GM12873 (cell line): Measurements from ENCODE around the gene EFHB.

Experiments
- TF ChIP-seq, protein P1 (sequence below): IDR thresholded peaks from 2 replicates; pipeline ENCODE4 v1.5.1; 2012; ENCODE audit warnings: low read depth, mild to moderate bottlenecking, moderate library complexity, low read length, control low read depth; ENCODE audit not compliant: insufficient read depth; ENCODE audit errors: missing control alignments

EFHB gene

DNA sequence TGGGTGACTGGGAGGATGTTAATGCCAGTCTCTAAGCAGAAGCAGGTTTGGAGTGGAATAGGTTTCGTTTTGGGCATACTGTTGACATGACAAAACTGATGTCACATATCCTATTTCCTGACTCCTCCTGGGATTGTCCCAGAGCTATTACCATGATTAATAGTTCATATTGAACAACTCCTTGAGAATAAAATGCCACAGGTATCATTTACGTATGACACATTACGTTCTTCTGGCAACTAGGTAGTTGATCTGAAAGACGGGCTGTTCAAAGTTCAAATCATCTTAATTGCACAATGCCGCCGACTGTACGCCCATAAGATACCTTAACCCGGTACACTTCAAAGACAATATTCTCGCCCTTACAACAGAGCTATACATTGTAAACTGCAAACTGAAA lies 11.5 kb upstream of the EFHB start:
- TF ChIP-seq, protein P1, sequence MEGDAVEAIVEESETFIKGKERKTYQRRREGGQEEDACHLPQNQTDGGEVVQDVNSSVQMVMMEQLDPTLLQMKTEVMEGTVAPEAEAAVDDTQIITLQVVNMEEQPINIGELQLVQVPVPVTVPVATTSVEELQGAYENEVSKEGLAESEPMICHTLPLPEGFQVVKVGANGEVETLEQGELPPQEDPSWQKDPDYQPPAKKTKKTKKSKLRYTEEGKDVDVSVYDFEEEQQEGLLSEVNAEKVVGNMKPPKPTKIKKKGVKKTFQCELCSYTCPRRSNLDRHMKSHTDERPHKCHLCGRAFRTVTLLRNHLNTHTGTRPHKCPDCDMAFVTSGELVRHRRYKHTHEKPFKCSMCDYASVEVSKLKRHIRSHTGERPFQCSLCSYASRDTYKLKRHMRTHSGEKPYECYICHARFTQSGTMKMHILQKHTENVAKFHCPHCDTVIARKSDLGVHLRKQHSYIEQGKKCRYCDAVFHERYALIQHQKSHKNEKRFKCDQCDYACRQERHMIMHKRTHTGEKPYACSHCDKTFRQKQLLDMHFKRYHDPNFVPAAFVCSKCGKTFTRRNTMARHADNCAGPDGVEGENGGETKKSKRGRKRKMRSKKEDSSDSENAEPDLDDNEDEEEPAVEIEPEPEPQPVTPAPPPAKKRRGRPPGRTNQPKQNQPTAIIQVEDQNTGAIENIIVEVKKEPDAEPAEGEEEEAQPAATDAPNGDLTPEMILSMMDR: no peak

DNA sequence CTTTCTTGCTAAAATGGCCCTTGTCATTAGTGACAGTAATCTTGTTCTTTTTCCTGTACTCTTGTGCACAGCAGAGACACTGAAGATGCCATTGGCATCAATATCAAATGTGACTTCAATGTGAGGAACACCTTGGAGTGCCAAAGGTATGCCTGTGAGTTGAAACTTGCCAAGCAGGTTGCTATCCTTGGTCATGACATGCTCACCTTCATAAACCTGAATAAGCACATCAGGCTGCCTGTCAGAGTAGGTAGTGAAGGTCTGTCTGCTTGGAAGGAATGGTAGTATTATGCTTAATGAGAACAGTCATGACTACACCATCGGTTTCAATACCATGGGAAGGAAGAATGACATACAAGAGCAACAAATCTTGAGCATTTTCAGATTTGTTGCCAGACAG lies 6.6 kb upstream of the EFHB start:
- TF ChIP-seq, protein P1: no peak

DNA sequence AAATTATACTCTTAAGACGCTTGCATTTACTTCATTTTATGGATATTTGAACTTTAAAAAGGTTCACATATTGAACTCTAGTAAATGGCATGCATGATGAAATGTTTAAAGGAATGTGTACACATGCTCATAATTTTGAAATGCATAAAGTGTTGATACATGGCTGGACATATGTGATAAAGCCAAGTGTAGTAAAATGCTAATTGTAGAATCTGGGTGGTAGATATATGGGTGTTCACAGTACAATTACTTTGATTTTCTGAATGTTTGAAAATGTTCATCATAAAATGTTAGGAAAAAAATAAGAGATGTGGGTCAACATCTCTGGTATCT lies 4.2 kb upstream of the EFHB start:
- TF ChIP-seq, protein P1: no peak

DNA sequence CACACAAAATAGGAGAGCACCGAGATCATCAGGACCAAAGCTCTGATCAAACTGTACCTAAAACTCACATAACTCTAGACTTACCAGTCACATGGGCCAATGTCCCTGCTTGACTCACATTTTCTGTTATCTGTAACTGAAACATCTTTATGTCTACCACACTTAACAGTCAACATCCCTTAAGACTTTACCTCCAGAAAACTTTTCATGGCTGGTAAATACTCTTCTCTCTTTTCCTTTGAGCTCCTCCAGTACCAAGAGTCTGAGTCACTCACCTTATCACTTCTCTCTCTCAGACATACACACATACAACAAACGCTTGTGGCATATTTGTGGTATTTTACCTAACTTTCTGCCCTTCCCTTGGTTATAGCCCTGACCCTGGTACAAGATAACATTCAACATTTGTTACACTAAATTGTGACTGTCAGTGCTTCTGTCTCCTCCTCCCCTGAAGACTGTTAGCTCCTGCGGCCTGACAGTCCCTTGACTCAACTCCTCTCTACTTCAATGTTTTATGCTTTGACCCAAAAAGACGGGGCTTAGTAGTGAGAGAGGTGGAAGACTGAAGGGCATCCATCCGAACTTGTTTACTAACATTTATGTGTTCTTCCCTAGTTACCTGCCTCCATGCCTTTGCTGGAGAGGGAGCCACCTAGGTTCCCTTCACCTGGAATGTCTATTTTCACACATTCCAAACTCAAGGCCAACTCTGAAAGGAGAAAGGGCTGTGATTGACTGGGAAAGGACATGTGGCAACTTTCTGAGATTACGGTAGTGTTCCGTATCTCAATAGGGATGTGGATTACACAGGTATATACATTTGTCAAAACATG lies 3.7 kb upstream of the EFHB start:
- TF ChIP-seq, protein P1: no peak

DNA sequence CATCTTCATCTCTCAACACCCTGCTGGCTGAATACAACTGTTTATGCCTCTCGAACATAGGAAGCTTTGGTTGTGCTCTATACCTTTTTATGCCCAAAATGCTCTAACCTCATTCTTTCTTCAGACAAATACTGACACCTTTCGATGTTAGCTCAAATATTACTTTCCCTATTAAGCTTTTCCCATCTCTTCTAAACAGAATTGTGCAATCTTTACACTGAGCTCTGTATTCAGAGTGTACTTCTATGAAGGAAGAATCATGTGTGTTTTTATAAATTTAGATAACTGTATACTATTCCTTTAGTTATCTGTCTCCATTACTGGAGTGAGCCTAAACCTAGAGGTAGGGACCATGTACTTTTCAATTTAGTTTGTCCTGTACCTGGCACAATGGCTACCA lies 1.6 kb downstream of the EFHB start:
- TF ChIP-seq, protein P1: no peak

DNA sequence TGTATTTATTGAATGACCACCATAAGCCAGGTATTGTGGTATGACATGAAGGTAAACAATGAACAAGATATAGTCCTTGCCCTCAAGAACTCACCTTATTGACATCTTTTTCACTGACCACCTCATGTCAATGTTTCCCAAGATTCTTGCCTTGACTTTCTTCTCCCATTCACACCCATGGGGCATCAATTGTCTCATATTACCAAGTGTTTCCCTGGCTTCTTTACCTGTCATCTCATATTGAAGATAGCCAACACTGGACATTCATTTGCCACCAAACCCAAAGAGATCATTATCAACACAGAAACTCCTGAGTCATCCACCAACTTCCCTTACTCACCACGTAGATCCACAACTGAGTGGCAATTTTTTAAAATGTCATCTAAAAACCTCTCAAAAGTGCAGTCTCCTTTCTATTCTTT lies 2.2 kb downstream of the EFHB start:
- TF ChIP-seq, protein P1: no peak

DNA sequence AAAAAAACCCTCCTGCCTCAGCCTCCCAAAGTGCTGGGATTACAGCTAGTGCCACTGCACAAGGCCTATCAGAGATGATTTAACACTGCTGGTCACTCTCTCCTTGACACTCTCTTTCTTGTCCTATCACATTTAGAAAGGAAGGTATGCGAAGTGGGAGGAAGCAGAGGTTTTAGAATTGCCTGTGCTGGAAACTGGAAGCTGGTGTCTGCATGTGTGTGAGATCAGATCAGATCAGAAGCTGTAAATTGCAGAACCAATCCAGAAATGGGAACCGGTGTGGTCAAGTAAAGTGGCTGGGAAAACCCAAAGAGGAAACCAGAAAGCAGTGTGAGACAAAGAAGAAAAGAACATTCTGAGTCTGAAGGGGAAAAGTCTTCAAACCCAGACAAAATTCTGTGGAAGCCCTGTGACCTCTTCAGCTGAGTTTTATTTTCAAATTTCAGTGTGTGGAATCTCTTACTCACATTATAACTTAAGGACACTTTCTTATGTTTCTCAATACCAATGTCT lies 2.8 kb downstream of the EFHB start:
- TF ChIP-seq, protein P1: no peak
